Astrocyte (in vitro differentiated cells and primary cell): ENCODE measurements around the gene NTRK3.

Experiments
- CTCF ChIP-seq: IDR thresholded peaks from 2 replicates; pipeline ENCODE4 v1.5.1; 2011; ENCODE audit warnings: low read depth, mild to moderate bottlenecking, inconsistent platforms, low read length, moderate library complexity; ENCODE audit not compliant: insufficient read depth
- EZH2 ChIP-seq: IDR thresholded peaks from 2 replicates; pipeline ENCODE4 v1.6.1; 2012; ENCODE audit warnings: mild to moderate bottlenecking, low read length, inconsistent platforms; ENCODE audit not compliant: insufficient read depth

- TF ChIP-seq EZH2: no peak
- TF ChIP-seq CTCF: no peak
Measured at GRCh38 chr15:88089731-88090130, 166.8 kb downstream of the NTRK3 start.
